Panc1 (cell line): ENCODE data around the gene HMGCLL1. TPM values are rescaled to one million over a fixed set of nuclear protein-coding genes. Genes with fewer than 3 reads are reported as not detected.

Source experiments
- ATAC-seq: fragments of 200-7000 bp; cut with Tn5 transposase; 2 replicates; pipeline ENCODE4 v1.9.1; 2020; ENCODE audit warnings: mild to moderate bottlenecking, moderate library complexity
- BruUV-seq: library from RNA; stranded (reverse); fragments of 400-500 nt; replicated peaks from 2 replicates; lab custom pipeline; 2021; lab: Mats Ljungman, UMichigan
- CTCF ChIA-PET: fragments of 300-600 bp; sonication (Branson Sonifier 250); formaldehyde crosslinking; loops from one replicate; lab custom pipeline; 2022; ENCODE audit warnings: antibody characterized with exemption; lab: Charles Lee
- POLR2A ChIA-PET: fragments of 300-600 bp; sonication (Branson Sonifier 250); formaldehyde crosslinking; loops from one replicate; lab custom pipeline; 2022; ENCODE audit warnings: antibody characterized with exemption; lab: Charles Lee
- DNase-seq: peaks from one replicate; pipeline ENCODE4 v3.0.0-alpha.2; 2010; ENCODE audit warnings: low read depth, low spot score
- H3K27ac ChIP-seq: 2 replicates; pipeline ENCODE4 v1.5.1; 2011; ENCODE audit warnings: mild to moderate bottlenecking, low read length, inconsistent platforms
- H3K27me3 ChIP-seq: fragments of 200-500 bp; sonication (Bioruptor generic); 2 replicates; pipeline ENCODE4 v1.6.0; 2014; ENCODE audit warnings: low read length, inconsistent platforms; ENCODE audit not compliant: control insufficient read depth, insufficient read depth
- H3K36me3 ChIP-seq: fragments of 200-500 bp; sonication (Bioruptor generic); 2 replicates; pipeline ENCODE4 v1.5.1; 2014; ENCODE audit warnings: inconsistent platforms, mild to moderate bottlenecking, low read length, moderate library complexity; ENCODE audit not compliant: control insufficient read depth, insufficient read depth
- H3K4me1 ChIP-seq: 2 replicates; pipeline ENCODE4 v1.5.1; 2011; ENCODE audit warnings: inconsistent platforms, mild to moderate bottlenecking, low read length, moderate library complexity; ENCODE audit not compliant: control insufficient read depth, insufficient read depth
- H3K4me3 ChIP-seq, 2 experiments: 2 replicates each; pipeline ENCODE4 v1.5.1; 2011 to 2012; ENCODE audit warnings: low read depth in 2 of 2, low read length in 2 of 2, mild to moderate bottlenecking in 2 of 2, inconsistent platforms in 1 of 2, moderate library complexity in 1 of 2
- H3K9me3 ChIP-seq: fragments of 200-500 bp; sonication (Bioruptor generic); 2 replicates; pipeline ENCODE4 v1.5.1; 2014; ENCODE audit warnings: low read depth, mild to moderate bottlenecking, inconsistent platforms, low read length, moderate library complexity; ENCODE audit not compliant: control insufficient read depth, insufficient read depth
- CTCF ChIP-seq: fragments of 450-650 bp; IDR thresholded peaks from 2 replicates; pipeline ENCODE4 v1.5.1; 2017; ENCODE audit warnings: mild to moderate bottlenecking
- POLR2AphosphoS5 ChIP-seq: IDR thresholded peaks from 2 replicates; pipeline ENCODE4 v1.6.1; 2012; ENCODE audit warnings: mild to moderate bottlenecking, low read depth, low read length, moderate library complexity
- REST ChIP-seq, 2 experiments: IDR thresholded peaks; 2 replicates each; pipeline ENCODE4 v1.6.1; 2011 to 2012; ENCODE audit warnings: low read depth in 2 of 2, control low read depth in 1 of 2, low read length in 1 of 2, mild to moderate bottlenecking in 1 of 2, moderate library complexity in 1 of 2; ENCODE audit not compliant: insufficient read depth in 1 of 2
- SIN3A ChIP-seq: IDR thresholded peaks from 2 replicates; pipeline ENCODE4 v1.6.1; 2012; ENCODE audit warnings: low read depth, mild to moderate bottlenecking, low read length, moderate library complexity, borderline replicate concordance; ENCODE audit not compliant: insufficient read depth
- TCF7L2 ChIP-seq: IDR thresholded peaks from 2 replicates; pipeline ENCODE4 v1.6.1; 2011; ENCODE audit warnings: mild to moderate bottlenecking, low read depth, low read length, inconsistent platforms
- in situ Hi-C: cut with HindIII; loops from 2 replicates; pipeline ENCODE4 v1.10.0; 2016; ENCODE audit warnings: low sequenced_read_pairs, low pct_unique_long_range_greater_than_20kb
- intact Hi-C: fragments of 100-400 bp; cut with micrococcal nuclease; formaldehyde crosslinking; loops from one replicate; pipeline ENCODE4 v1.10.0; 2022; ENCODE audit not compliant: unreplicated experiment
- total RNA-seq: library from RNA; stranded (reverse); gene quantifications from one replicate; pipeline ENCODE4 v1.2.1, GENCODE V29; 2021; ENCODE audit not compliant: unreplicated experiment

The HMGCLL1 gene
- total RNA-seq, 1 experiment from 2014 or later, result not detected

- intact Hi-C loops (no loop called here), in situ Hi-C loops (no loop called here)
- no TSS peak for BruUV-seq
- Histone ChIP-seq H3K27me3 (no peaks in the 10 kb centered on the region), H3K4me3 (no peak overlapping the region), H3K27ac (no peak overlapping the region), H3K9me3 (no peaks in the 10 kb centered on the region), H3K4me1 (no peaks in the 10 kb centered on the region), H3K36me3 (no peaks in the 10 kb centered on the region)
- CTCF ChIA-PET, result interaction anchor here (0.9 to 1.0 kb wide), 2 partner anchors 36 to 47 kb away, joined by 3 read pairs; no protein-coding TSS in a partner anchor
- no peak for DNase-seq
- POLR2A ChIA-PET, result no interaction called here
- TF ChIP-seq CTCF (no peak), REST (IDR thresholded peaks at IDR 0.05; ENCODE audit: insufficient read depth in 1 of 2, low read depth in 2 of 2, low read length in 1 of 2) (no peak), POLR2AphosphoS5 (no peak), TCF7L2 (no peak), SIN3A (no peak)
- no peak for ATAC-seq
These were observed 86.7 kb downstream of the HMGCLL1 start for GRCh38 chr6:55492259-55492658.

DNA sequence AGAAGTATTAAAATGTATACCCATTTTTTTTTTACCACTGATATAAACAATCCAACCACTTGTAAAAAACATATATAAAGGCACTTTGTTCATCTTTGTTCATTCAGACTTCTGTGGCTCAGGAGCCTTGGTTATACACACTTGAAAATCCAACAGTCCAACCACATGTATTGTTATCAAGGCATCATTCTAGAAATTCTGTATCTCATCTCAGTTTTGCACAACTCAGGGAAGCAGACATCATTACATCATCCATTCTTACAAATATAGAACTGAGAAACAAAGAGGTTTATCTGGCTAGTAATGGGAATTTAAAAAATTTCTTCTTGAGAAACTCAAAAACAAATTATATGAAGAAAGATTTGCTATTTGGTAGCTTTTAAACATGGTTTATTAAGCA, 88.1 kb downstream of the HMGCLL1 start:
- intact Hi-C loops, result no loop called here
- Histone ChIP-seq H3K27ac (no peak overlapping the region), H3K36me3 (no peaks in the 10 kb centered on the region), H3K4me1 (no peaks in the 10 kb centered on the region), H3K27me3 (no peaks in the 10 kb centered on the region), H3K4me3 (no peak overlapping the region), H3K9me3 (no peaks in the 10 kb centered on the region)
- ChIA-PET POLR2A (no interaction called here), CTCF (no interaction called here)
- TF ChIP-seq TCF7L2 (no peak), POLR2AphosphoS5 (no peak), CTCF (no peak), REST (IDR thresholded peaks at IDR 0.05; ENCODE audit: insufficient read depth in 1 of 2, low read depth in 2 of 2, low read length in 1 of 2) (no peak), SIN3A (no peak)
- ATAC-seq, result no peak
- in situ Hi-C loops, result no loop called here
- DNase-seq, result no peak
- BruUV-seq, result no TSS peak
